Activated CD4-positive, alpha-beta T cell treated with anti-CD3 and anti-CD28 coated beads for 1 hour (primary cell): ENCODE measurements around the gene SEZ6.
A peak's percentile ranks its signal among the peaks of the same experiment; 100 is the strongest.

ENCODE experiments used
- DNase-seq: peaks from one replicate; pipeline ENCODE4 v3.0.0-alpha.2; 2020

The SEZ6 gene

GRCh38 chr17:28928061-28928460 lies 77.8 kb downstream of the SEZ6 start:
- no peak for DNase-seq

GRCh38 chr17:28926786-28927185 lies 79.0 kb downstream of the SEZ6 start:
- no peak for DNase-seq

- no peak for DNase-seq
Observed at GRCh38 chr17:28926366-28926765, 79.5 kb downstream of the SEZ6 start.

GRCh38 chr17:28925912-28926365 lies 79.9 kb downstream of the SEZ6 start:
- DNase-seq: peak; percentile 24

- DNase-seq: no peak
Observed at GRCh38 chr17:28920201-28920600, 85.6 kb downstream of the SEZ6 start.

- DNase-seq: no peak
Observed at GRCh38 chr17:28918295-28918694, 87.5 kb downstream of the SEZ6 start.

- DNase-seq: no peak
Observed at GRCh38 chr17:28917465-28917864, 88.4 kb downstream of the SEZ6 start.

- no peak for DNase-seq
Observed at GRCh38 chr17:28917029-28917428, 88.8 kb downstream of the SEZ6 start.

- peak; percentile 30 for DNase-seq
Observed at GRCh38 chr17:28916302-28916934, 89.4 kb downstream of the SEZ6 start.

GRCh38 chr17:28912938-28913333 lies 92.9 kb downstream of the SEZ6 start:
- DNase-seq: no peak

GRCh38 chr17:28912281-28912937 lies 93.4 kb downstream of the SEZ6 start:
- no peak for DNase-seq

- DNase-seq: no peak
Observed at GRCh38 chr17:28911411-28912045, 94.3 kb downstream of the SEZ6 start.

GRCh38 chr17:28910534-28910933 lies 95.3 kb downstream of the SEZ6 start:
- no peak for DNase-seq

GRCh38 chr17:28908640-28909167 lies 97.1 kb downstream of the SEZ6 start:
- no peak for DNase-seq

- DNase-seq: no peak
Observed at GRCh38 chr17:28907709-28908475, 97.9 kb downstream of the SEZ6 start.

- DNase-seq: no peak
Observed at GRCh38 chr17:28906706-28907438, 99.0 kb downstream of the SEZ6 start.

GRCh38 chr17:28906276-28906675 lies 99.6 kb downstream of the SEZ6 start:
- no peak for DNase-seq
